Subcutaneous adipose tissue (tissue), 4 donors: ENCODE results near the gene RAB38. TPM values are rescaled to one million over a fixed set of nuclear protein-coding genes. Genes with fewer than 3 reads are reported as not detected.

ENCODE experiments used
- total RNA-seq, 4 donors: library from RNA; depleted of rRNA; stranded (reverse); fragments of >200 nt; gene quantifications; one replicate each; pipeline ENCODE4 v1.1.0, GENCODE V29; 2016
- TF ChIP-seq, protein P1 (sequence below): fragments of 450-650 bp; IDR thresholded peaks from one replicate; pipeline ENCODE4 v1.5.1; 2016; ENCODE audit warnings: low read depth, mild to moderate bottlenecking, control low read depth, antibody characterized with exemption, moderate library complexity

Gene RAB38
- 1 to 10 TPM in 2 of 4 donors, under 1 TPM in 1, not detected in 1; 0.44 to 5.9 (median 3.9) TPM for total RNA-seq

DNA sequence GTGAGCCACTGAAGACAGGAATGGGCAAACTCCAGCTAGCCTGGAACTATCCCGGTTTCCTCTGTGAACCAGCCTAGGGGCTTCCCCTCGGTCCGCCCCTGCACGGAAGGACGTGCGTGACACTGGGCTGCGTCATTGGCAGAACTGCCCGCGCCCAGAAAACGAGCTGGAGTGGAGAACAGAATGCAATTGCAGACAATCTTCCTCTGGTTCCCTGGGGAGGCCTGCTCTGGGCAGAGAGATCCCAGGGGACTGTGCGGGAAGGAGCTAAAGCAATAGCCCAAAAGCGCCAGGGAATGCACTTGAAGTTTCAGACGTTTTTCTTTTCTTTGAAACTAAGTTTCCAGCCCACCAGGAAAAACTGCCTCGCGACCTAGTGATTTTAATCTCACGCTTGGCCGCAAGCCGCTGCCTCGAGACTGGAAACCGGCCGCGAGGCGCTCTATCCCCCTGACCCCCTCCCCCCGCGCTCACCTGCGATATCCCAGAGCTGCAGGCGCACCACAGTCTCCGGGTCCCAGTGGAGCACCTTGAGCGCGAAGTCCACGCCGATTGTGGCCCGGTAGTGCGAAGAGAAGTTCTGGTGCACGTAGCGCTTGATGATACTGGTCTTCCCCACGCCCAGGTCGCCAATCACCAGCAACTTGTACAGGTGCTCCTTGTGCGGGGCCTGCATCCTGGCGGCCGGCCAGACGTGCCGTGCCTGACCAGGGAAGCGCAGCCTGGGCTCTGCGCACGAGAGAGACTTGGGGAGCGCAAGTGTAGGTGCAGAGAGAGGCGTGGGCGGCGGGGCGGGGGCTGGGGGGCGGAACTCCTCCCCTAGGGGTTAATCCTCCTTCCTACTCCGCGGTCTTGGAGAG lies at the start of gene RAB38:
Gene RAB38, minus strand, starts transcription at position 735 of the 860 bp plus-strand sequence. Its CDS starts 59 bp downstream, at position 676.
- TF ChIP-seq, protein P1, sequence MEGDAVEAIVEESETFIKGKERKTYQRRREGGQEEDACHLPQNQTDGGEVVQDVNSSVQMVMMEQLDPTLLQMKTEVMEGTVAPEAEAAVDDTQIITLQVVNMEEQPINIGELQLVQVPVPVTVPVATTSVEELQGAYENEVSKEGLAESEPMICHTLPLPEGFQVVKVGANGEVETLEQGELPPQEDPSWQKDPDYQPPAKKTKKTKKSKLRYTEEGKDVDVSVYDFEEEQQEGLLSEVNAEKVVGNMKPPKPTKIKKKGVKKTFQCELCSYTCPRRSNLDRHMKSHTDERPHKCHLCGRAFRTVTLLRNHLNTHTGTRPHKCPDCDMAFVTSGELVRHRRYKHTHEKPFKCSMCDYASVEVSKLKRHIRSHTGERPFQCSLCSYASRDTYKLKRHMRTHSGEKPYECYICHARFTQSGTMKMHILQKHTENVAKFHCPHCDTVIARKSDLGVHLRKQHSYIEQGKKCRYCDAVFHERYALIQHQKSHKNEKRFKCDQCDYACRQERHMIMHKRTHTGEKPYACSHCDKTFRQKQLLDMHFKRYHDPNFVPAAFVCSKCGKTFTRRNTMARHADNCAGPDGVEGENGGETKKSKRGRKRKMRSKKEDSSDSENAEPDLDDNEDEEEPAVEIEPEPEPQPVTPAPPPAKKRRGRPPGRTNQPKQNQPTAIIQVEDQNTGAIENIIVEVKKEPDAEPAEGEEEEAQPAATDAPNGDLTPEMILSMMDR: no peak

DNA sequence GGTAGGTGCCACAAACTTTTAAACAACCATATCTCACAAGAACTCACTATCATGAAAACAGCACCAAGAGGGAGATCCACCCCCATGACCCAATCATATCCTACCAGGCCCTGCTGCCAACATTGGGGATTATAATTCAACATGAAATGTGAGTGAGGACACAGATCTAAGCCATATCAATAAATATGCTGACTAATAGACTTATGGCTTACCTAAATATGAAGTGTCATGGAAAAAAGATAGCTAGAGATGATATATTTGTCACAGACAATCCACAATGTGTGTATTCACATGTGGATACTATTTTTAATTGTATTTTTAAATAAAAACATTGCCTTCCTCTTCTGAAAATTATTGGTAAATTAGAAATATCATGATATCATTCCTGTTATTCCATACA lies 38.2 kb upstream of the RAB38 start:
- TF ChIP-seq, protein P1: no peak

DNA sequence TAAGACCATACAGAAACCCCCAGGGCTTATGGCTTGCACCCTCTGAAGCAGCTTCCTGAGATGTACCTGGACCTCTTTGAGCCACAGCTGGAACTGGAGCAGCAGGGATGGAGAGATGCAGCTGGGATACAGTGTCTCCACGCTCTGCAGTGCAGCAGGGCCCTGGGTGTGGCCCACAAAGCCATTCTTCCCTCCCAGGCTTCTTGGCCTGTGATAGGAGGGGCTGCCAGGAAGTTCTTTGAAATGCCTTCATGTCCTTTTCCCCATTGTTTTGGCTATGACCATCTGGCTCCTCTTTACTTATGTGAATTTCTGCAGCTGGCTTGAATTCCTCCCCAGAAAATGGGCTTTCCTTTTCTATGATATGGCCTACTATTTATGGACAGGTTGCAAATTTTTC lies 37.1 kb upstream of the RAB38 start:
- TF ChIP-seq, protein P1: no peak

DNA sequence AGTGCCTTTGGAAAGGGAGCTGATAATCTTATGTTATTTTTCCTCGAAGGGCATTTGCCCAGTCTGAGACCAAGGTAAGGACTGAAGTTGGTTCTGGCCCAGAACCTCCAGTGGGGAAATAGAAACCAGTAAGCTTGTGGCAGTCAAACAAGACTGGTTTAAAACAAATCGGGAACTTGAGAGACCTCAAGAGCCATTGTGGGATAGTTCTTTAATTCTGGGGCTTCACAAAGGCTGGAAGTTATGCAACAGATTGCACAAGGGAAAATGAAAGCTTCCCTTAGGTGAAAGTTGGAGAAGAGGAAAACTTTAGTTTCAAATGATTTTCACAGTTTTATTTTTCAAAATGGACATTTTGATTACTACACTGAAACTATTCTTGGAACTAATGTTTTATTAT lies 33.5 kb upstream of the RAB38 start:
- TF ChIP-seq, protein P1: no peak

DNA sequence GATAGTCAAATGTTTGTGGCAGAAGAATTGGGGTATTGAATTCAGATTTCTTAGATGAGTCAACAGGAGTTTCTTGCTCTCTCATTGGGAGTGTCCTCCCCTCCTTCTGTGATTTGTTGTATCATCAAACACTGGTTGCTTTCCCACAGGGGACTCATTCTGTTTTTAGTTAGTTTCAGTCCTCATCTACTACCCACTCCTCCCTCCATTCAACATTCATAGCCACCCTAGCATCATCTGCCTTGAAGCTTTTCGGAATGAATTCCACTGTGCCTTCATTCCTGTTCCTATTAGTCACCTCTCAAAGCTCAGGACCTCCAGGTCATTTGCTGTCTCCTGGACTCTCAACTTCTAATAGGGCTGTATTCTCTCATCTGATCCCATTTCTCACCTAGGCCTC lies 31.5 kb upstream of the RAB38 start:
- TF ChIP-seq, protein P1: no peak

GRCh38 chr11:88204353-88204752 lies 29.1 kb upstream of the RAB38 start:
- TF ChIP-seq, protein P1: no peak

- TF ChIP-seq, protein P1: no peak
Measured at GRCh38 chr11:88203604-88204003, 28.4 kb upstream of the RAB38 start.
